GM18951 (cell line): ENCODE measurements around the gene IQSEC1.

Experiments used
- POLR2A ChIP-seq: IDR thresholded peaks from 4 replicates; pipeline ENCODE4 v1.6.1; 2011; ENCODE audit warnings: mild to moderate bottlenecking; ENCODE audit not compliant: insufficient read length, insufficient read depth; ENCODE audit errors: extremely low read depth
- in situ Hi-C: fragments of 300-500 bp; cut with MboI; formaldehyde crosslinking; loops from one replicate; pipeline ENCODE4 v1.12.0; 2022; ENCODE audit warnings: low sequenced_read_pairs, mixed read lengths, inconsistent platforms; ENCODE audit not compliant: unreplicated experiment

IQSEC1 gene

DNA sequence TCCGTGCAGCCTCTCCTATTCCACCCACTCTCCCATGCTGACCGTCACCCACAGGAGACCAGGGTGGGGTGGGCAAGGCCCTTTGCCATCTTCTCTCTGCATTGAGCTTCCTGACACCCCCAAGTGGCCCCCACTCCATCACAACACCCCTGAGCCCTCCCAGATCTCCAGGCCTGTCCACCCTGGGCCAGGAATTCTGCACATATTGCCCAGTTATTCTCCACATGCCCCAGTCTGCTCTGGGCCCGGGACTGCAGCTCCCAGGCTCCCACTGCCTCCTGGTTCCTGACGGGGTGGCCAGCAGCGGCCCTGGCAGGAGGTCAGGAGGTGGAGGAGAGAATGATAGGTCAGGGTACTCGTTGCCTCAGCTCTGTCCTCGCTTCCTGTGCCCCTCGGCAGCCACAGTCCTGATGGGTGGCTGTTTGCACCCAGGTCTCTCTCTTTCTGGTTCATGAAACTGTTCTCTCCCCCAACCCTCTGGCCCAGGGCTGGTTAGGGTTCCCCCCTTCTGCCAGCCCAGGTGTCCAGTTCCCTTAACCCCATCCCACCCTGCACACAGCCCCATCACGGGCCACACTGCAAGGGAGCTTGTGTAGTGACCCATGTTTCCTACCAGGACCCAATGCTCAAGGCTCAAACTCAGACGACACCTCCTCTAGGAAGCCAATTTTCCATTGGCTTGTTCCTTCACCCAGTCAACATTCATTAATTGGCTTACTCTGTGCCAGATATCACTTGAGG is 47.3 kb downstream of the IQSEC1 start:
- TF ChIP-seq POLR2A = no peak
- in situ Hi-C loops = no loop called here

DNA sequence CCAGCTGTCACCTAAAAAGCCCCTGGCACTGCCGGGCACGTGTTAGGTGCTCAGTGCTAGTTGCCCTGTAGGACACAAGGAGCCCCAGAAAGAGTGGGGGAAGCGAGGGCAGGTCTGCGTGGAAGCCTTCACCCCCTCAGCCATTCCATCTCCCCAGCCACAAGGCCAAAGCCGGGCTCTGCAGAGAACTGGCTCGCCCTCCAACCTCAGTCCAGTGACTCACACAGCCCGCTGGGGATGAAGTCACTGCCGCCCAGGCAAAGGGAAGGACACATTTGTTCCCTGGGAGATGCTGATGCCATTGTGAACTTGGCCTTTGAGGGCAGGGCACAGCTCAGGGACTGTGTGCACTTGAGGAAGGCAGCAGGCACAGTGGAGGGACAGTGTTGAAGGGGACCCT is 48.1 kb downstream of the IQSEC1 start:
- no peak for TF ChIP-seq POLR2A
- in situ Hi-C loops = no loop called here

DNA sequence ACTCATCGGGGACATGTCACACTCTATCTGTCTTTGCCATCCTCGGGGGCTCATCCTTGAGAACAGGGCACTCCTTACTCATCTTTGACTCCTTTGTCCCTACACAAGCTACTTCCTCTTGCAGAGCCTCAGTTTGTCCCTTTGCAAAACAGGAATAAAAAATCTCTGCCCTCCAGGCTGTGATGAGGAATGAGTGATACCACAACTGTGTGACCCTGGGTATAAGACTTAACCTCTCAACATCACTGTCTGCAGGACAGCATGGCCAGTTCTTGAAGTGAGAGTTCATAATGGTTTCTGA is 48.5 kb downstream of the IQSEC1 start:
- TF ChIP-seq POLR2A = no peak
- in situ Hi-C loops = no loop called here

GRCh38 chr3:13023971-13024764 is 49.1 kb downstream of the IQSEC1 start:
- in situ Hi-C loops = no loop called here

GRCh38 chr3:13023235-13023970 is 49.8 kb downstream of the IQSEC1 start:
- in situ Hi-C loops = no loop called here
- no peak for TF ChIP-seq POLR2A

More at GRCh38 chr3:13023971-13024764, 49.1 kb downstream of the IQSEC1 start:
- no peak for TF ChIP-seq POLR2A

DNA sequence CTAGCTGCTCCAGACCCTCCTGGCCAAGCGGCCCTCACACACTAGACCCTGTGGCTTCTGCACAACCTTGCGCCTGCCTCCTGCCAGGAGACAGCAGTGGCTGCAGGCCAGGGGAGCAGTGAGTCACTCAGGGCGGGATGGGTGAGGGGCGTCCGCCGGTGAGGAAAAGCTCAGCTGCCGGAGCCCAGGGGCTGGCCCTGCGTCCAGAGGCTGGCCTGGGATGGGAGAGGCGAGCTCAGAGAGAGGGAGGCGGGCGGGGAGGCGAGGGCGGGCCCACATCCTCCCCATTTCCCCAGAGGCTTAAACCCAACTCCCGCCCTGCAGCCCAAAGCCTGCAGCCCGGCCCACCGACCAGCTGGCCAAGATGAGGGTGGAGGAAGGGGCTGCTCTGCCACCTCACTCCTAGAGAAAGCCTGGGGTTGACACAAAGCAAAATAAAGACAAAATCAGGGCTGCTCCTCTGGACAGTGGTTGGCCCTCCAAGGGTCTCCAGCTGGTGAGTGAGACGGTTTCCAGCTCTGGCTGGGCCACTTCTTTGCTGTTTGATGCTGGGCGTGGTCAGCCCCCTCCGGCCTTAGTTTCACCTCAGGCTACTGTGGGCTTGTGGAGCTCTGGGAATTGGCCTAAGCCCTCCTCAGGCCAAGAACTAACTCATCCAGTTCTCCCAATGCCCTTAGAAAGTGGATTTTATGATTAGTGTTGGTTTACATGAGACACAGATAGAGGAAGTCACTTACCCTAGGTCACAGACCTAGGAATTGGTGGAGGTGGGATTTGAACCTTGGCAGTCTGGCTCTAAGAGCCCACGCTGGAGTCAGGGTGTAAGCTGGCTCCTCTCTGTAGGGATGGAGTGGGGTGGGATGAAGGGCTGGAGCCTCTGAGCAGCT is 50.6 kb downstream of the IQSEC1 start:
- peak; percentile 58 for TF ChIP-seq POLR2A
- in situ Hi-C loops = no loop called here

GRCh38 chr3:13021141-13022114 is 51.8 kb downstream of the IQSEC1 start:
- in situ Hi-C loops = no loop called here

GRCh38 chr3:13020159-13020750 is 53.0 kb downstream of the IQSEC1 start:
- in situ Hi-C loops = no loop called here
- peak; percentile 23 for TF ChIP-seq POLR2A

More at GRCh38 chr3:13021141-13022114, 51.8 kb downstream of the IQSEC1 start:
- peak; percentile 39 for TF ChIP-seq POLR2A

DNA sequence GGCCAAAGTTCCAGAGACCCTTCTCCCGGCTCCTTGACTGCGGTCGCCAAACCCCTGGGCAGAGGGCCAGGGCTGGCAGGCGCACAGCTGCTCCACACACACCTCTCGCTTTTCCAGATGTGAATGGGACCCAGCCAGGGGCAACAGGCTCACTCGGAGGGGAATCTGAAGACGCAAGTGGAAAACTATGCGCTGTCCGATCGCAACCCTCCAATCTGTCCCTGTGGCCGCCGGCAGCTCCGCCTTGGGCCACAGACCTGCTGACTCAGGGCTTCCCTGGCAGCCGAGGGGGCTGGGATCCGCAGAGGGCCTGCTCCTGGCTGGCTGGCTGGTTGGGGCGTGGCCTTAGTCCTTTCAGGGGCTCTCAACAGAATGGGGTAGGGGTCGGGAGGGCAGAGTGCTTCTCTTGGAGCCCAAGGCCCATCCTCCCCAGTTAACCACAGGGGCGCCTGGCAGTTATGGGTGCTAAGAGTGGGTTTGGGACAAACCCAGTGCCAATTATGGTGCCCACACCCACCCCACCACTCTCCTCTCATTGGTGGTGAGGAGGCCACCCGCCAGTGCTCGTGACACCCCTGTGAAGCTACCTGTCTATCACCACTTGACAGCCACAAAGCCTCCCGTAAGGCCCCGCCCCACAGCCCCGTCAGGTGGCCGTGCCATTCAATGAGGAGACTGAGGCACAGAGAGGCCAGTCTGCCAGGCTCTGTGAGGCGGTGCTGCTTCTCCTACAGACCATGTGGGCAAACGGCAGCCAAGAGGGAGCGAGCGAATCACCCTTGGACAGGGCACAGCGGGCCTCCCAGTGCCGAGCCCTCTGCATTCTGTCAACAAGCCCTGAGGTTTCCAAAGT is 53.8 kb downstream of the IQSEC1 start:
- TF ChIP-seq POLR2A = peak; percentile 32

DNA sequence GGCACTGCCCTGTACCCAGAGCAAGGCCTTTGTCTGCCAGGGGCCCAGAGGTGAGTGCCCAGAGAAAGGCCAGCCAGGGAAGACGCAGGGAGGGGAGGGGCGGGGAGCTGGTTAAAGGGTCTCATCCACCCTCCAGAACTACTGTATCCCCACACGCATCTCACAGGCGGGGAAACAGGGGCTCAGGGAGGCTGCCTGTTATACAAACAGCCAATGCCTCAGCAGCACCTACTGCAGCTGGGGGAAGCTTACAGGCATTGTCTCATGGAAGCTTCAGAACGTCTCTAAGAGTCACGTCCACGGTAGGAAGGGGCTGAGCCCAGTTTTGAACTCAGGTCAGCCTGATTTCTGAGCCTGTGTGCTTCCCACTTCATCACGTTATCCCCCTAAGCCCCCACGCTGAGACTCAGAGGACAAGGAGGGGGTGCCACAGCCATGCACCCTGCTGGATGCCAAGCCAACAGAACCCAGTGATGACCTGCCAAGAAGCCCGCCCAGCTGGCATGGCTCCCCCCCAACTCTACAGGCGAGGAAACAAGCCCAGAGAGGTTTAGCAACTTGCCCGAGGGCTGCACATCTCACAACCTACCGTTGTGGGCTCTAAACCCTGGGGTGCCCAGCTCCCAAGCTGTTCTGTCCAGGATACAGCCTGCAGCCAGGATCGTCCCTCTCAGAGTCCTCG is 54.5 kb downstream of the IQSEC1 start:
- in situ Hi-C loops = no loop called here
- TF ChIP-seq POLR2A = no peak

More for the DNA sequence above, 53.8 kb downstream of the IQSEC1 start:
- in situ Hi-C loops = no loop called here
